Measurements from ENCODE around the gene PRKCB. TPM values are rescaled to one million over a fixed set of nuclear protein-coding genes. Genes with fewer than 3 reads are reported as not detected.
"Not testable (repeated sequence)": the region's sequence is repeated elsewhere in the genome, so short reads cannot be mapped to it uniquely, and the experiment has no call there.

The PRKCB gene
- total RNA-seq, 2 donors from 2014 or later, result 2.9 to 28.6 TPM

DNA sequence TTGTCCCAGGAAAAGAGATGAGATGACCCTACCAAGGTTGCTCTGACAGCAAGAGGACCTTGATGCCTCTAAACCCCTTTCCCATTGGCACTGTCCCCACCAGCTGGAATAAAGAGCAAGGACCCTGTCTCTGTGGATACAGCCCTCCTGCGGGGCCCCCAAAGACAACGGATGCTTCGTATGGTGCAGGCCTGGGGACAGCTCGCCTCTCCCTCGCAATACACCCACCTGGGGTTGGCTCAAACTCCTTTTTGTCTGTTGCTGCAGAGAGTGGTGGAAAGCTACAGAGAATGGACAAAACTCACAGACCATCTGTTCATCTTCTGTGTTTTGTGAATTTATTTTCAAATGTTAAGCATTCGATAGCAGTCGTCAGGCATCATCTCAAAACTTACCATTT is 392.7 kb downstream of the PRKCB start:
- H3K4me3 ChIP-seq, result no peak overlapping the region
- TF ChIP-seq POLR2A (IDR thresholded peaks at IDR 0.05) (no peak), POLR2AphosphoS5 (IDR thresholded peaks at IDR 0.05) (no peak)
- TF ChIP-seq, protein P1, sequence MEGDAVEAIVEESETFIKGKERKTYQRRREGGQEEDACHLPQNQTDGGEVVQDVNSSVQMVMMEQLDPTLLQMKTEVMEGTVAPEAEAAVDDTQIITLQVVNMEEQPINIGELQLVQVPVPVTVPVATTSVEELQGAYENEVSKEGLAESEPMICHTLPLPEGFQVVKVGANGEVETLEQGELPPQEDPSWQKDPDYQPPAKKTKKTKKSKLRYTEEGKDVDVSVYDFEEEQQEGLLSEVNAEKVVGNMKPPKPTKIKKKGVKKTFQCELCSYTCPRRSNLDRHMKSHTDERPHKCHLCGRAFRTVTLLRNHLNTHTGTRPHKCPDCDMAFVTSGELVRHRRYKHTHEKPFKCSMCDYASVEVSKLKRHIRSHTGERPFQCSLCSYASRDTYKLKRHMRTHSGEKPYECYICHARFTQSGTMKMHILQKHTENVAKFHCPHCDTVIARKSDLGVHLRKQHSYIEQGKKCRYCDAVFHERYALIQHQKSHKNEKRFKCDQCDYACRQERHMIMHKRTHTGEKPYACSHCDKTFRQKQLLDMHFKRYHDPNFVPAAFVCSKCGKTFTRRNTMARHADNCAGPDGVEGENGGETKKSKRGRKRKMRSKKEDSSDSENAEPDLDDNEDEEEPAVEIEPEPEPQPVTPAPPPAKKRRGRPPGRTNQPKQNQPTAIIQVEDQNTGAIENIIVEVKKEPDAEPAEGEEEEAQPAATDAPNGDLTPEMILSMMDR (IDR thresholded peaks at IDR 0.05), result no peak
- H3K4me1 ChIP-seq (replicated peaks), result no peaks in the 10 kb centered on the region
- intact Hi-C loops (cut with DNase I), result no loop called here
- DNase-seq (ENCODE audit: low spot score), result no peak
- no peak overlapping the region for H3K27ac ChIP-seq
- 94% methylated on average over 7 of the region's 7 CpGs for WGBS
- H3K27me3 ChIP-seq (replicated peaks; ENCODE audit: insufficient read depth), result no peaks in the 10 kb centered on the region
- H3K9me3 ChIP-seq, result no peaks in the 10 kb centered on the region
- H3K36me3 ChIP-seq, result no peaks in the 10 kb centered on the region

DNA sequence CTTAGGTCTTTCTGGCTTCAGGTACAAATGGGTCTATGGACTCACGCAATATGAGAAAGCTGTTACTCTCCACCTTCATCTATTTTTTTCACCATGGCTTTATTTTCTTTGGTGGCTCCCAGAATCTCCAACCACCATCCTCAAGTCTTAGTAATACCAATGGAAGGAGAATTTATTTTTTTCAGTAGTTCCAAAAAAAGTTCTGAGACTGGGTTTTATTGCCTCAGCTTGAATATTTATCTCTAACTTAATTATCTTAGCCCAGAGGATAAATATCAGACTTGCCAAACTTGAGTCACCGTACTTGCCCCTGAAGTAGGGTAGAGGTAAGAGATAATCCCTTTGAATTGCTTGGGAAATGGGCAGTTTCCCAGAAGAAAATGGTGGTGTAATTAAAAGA is 397.2 kb downstream of the PRKCB start:
- 91% methylated on average over 2 of the region's 2 CpGs for whole genome bisulfite sequencing
- H3K9me3 ChIP-seq, result no peaks in the 10 kb centered on the region
- H3K4me3 ChIP-seq, result no peak overlapping the region
- DNase-seq (ENCODE audit: low spot score), result no peak
- intact Hi-C loops (cut with DNase I), result no loop called here
- H3K27me3 ChIP-seq (replicated peaks; ENCODE audit: insufficient read depth), result no peaks in the 10 kb centered on the region
- no peaks in the 10 kb centered on the region for H3K36me3 ChIP-seq
- no peak overlapping the region for H3K27ac ChIP-seq
- TF ChIP-seq POLR2AphosphoS5 (IDR thresholded peaks at IDR 0.05), result no peak
- TF ChIP-seq, protein P1 (IDR thresholded peaks at IDR 0.05), result no peak
- no peak for TF ChIP-seq POLR2A (IDR thresholded peaks at IDR 0.05)
- no peaks in the 10 kb centered on the region for H3K4me1 ChIP-seq (replicated peaks)

DNA sequence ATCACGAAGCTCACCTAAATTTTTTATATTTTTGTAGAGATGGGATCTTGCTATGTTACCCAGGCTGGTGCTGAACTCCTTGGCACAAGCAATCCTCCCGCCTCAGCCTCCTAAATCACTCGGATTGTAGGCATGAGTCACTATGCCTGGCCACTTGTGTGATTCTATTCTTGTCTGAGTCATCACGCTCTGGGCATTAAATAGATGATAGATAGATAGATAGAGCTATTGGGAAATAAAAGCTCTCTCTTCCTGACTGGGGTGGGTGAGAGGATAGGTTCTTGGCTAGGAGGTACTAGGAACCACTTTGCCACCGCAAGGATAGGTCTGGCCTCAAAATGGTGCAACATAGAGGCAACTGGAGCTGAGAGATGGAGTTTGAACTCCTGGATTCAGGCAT is 399.0 kb downstream of the PRKCB start:
- no peak overlapping the region for H3K27ac ChIP-seq
- WGBS, result 75% methylated on average over 5 of the region's 5 CpGs
- no peaks in the 10 kb centered on the region for H3K36me3 ChIP-seq
- H3K9me3 ChIP-seq, result no peaks in the 10 kb centered on the region
- no peak overlapping the region for H3K4me3 ChIP-seq
- intact Hi-C loops (cut with DNase I), result no loop called here
- no peak for TF ChIP-seq POLR2AphosphoS5 (IDR thresholded peaks at IDR 0.05)
- TF ChIP-seq POLR2A (IDR thresholded peaks at IDR 0.05), result no peak
- TF ChIP-seq, protein P1 (IDR thresholded peaks at IDR 0.05), result no peak
- no peaks in the 10 kb centered on the region for H3K4me1 ChIP-seq (replicated peaks)
- H3K27me3 ChIP-seq (replicated peaks; ENCODE audit: insufficient read depth), result no peaks in the 10 kb centered on the region
- DNase-seq (ENCODE audit: low spot score), result no peak

DNA sequence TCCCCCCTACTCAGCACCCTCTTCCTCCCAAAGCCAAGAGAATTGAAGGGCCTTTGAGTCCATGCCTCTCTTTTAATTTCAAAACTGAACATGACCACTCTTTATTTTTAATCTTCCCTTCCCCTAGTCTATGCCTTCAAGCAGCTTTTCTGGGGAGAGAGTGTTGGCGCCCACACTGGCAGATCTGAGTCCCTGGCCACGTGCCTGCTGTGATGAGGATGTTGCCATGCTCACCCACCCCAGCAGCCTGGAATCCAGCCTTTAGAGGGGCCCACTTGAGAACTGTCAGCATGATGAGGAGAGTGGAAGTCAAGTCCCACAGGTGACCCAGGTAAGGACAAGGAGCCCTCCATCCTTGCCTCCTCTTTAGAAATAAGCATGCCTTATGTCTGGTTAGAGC is 400.0 kb downstream of the PRKCB start:
- DNase-seq (ENCODE audit: low spot score), result no peak
- intact Hi-C loops (cut with DNase I), result no loop called here
- Histone ChIP-seq H3K27ac (no peak overlapping the region), H3K27me3 (replicated peaks; ENCODE audit: insufficient read depth) (no peaks in the 10 kb centered on the region), H3K4me1 (replicated peaks) (no peaks in the 10 kb centered on the region), H3K9me3 (no peaks in the 10 kb centered on the region), H3K36me3 (no peaks in the 10 kb centered on the region), H3K4me3 (no peak overlapping the region)
- TF ChIP-seq, protein P1 (IDR thresholded peaks at IDR 0.05), result no peak
- no peak for TF ChIP-seq POLR2A (IDR thresholded peaks at IDR 0.05)
- TF ChIP-seq POLR2AphosphoS5 (IDR thresholded peaks at IDR 0.05), result no peak
- WGBS, result 57% methylated on average over 2 of the region's 2 CpGs

DNA sequence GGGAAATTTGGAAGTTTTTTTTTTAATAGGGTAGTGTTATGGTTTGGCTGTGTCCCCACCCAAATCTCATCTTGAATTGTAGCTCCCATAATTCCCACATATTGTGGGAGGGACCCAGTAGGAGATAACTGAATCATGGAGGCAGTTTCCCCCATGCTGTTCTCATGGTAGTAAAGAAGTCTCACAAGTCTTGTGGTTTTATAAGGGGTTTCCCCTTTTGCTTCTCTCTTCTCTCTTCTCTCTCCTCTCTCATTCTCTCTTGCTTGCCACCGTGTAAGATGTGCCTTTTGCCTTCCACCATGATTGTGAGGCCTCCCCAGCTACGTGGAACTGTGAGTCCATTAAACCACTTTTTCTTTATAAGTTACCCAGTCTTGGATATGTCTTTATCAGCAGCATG is 403.1 kb downstream of the PRKCB start:
- H3K9me3 ChIP-seq; H3K4me3 ChIP-seq; H3K36me3 ChIP-seq; intact Hi-C loops (cut with DNase I); H3K27me3 ChIP-seq (replicated peaks; ENCODE audit: insufficient read depth); H3K27ac ChIP-seq; DNase-seq (ENCODE audit: low spot score); H3K4me1 ChIP-seq (replicated peaks): not testable (repeated sequence)
- WGBS, result 74% methylated on average over 2 of the region's 2 CpGs
